GM12873 (cell line): ENCODE measurements around the gene LRP1B.

Source experiments
- CTCF ChIP-seq: IDR thresholded peaks from 2 replicates; pipeline ENCODE4 v1.5.1; 2012; ENCODE audit warnings: low read depth, mild to moderate bottlenecking, moderate library complexity, low read length, control low read depth; ENCODE audit not compliant: insufficient read depth; ENCODE audit errors: missing control alignments

The LRP1B gene

DNA sequence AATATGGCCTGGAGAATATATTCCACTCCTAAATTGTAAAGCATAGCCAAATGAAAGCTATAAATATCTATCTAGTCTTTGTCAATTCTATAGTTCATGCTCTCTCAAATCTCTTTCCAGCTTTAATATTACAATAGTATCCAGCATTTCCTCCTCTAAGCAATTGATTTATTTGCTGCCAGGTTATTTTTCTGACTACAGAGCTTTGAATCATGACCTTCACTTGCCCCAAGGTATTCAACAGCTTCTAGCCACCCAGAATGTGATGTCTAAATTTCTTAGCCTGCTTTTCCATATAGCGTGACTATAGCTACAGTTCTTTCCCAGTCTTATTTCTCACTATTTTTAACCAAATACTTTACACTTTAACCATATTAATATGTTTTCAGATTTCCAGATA, 1287.6 kb downstream of the LRP1B start:
- no peak for TF ChIP-seq CTCF

GRCh38 chr2:140842110-140842509, 1288.7 kb downstream of the LRP1B start:
- no peak for TF ChIP-seq CTCF

DNA sequence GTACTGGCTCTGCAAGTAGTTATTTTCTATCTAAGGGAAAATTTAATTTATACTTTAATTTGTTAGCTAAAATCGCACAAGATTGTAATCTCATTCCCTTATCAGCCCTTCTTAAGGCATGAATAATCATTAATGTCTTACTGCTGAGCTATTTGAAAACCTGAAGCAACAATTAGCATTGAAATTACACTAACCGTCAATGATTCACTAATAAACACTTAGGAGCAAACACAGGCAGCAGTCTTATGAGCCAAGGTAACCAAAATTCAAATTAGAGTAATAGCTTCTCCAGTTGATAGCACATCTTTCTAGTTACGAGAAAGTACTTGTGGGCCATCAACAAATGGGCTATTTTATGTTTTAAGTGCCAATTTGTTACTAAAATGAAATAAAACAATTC, 1289.7 kb downstream of the LRP1B start:
- no peak for TF ChIP-seq CTCF

DNA sequence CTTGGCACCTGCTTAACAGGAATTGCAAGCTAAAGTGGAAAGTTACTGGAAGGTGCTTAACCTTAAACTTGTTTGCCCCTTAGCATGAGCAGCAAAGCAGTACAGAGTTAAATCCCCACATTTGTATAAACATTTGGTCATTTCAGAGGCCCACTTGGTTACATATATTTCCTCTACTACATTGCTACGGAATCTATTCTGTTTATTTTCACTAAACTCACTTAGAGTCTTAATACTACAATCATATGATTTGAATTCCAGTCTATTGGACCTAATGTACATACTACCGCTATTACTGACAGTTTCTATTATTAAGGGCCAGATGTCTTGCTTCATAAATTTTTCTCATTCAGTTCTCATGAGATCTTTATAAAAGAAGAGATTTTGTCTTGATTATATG, 1294.0 kb downstream of the LRP1B start:
- no peak for TF ChIP-seq CTCF

DNA sequence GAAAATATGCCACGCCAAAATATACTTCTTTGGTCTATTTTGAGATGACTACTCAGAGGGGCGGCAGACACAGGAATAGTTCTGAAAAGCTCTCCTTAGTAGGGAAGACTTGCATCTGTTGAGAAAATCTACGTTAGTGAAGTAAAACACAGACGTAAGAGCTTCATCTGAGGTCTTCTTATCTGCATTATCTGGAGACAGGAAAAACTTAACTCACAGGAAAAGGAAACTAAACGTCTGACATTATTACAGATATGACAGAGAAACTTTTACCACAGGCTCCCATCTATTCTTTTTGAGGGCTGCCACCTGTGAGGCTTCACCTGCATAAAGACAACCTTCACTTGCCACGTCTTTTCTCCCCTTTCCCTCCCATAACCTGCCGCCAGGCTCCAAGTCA, 1295.7 kb downstream of the LRP1B start:
- no peak for TF ChIP-seq CTCF

DNA sequence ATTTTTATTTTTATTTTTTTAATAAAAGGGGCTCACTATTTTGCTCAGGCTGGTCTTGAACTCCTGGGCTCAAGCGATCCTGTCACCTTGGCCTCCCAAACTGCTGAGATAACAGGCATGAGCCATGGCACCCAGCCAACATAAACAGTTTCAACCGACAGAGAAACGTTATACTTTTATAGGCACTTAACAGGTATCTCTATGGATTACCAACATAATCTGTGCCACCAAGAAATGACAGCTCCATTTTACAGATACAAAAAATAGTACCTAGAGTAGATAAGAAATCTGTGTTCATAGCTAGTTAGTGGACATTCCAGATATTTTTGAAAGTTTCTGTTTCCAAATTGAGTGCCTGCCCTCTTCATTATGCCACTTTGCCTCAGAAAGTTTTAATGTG, 1316.7 kb downstream of the LRP1B start:
- no peak for TF ChIP-seq CTCF

GRCh38 chr2:140808820-140809219, 1322.0 kb downstream of the LRP1B start:
- TF ChIP-seq CTCF = peak; percentile 28
